HepG2 (cell line): ENCODE measurements around the gene AMBRA1. TPM values are rescaled to one million over a fixed set of nuclear protein-coding genes. Genes with fewer than 3 reads are reported as not detected.

Experiments
- ARNT ChIP-seq: fragments of 450-650 bp; IDR thresholded peaks from 2 replicates; pipeline ENCODE4 v1.6.1; 2017
- ATF7 ChIP-seq, 2 experiments: fragments of 450-650 bp in 1 of 2; sonication (generic) in 1 of 2; formaldehyde crosslinking in 1 of 2; IDR thresholded peaks; 2 replicates each; pipeline versions ENCODE4 v1.4.0 to v1.6.1; 2016 to 2020; ENCODE audit warnings: antibody characterized with exemption in 1 of 2, mild to moderate bottlenecking in 1 of 2, missing genetic modification reagents in 1 of 2
- DBP ChIP-seq: sonication (generic); formaldehyde crosslinking; IDR thresholded peaks from 2 replicates; pipeline ENCODE4 v1.4.0; 2020; ENCODE audit warnings: missing genetic modification reagents; ENCODE audit errors: not compliant biosample characterization
- ETV5 ChIP-seq: IDR thresholded peaks from 2 replicates; pipeline ENCODE4 v1.6.1; 2018; ENCODE audit warnings: missing biosample characterization, missing genetic modification reagents, inconsistent platforms, borderline replicate concordance
- FOXK2 ChIP-seq: fragments of 450-650 bp; IDR thresholded peaks from 2 replicates; pipeline ENCODE4 v1.6.1; 2016
- FOXM1 ChIP-seq: sonication (generic); formaldehyde crosslinking; IDR thresholded peaks from 2 replicates; pipeline ENCODE4 v1.5.0; 2020; ENCODE audit warnings: missing genetic modification reagents
- HOXA9 ChIP-seq: sonication (generic); formaldehyde crosslinking; IDR thresholded peaks from 2 replicates; pipeline ENCODE4 v1.8.1; 2022; ENCODE audit warnings: missing genetic modification reagents, mild to moderate bottlenecking, moderate library complexity, borderline replicate concordance
- MBNL3 ChIP-seq: fragments of 250-450 bp; sonication (Bioruptor Pico); conservative IDR thresholded peaks from 2 replicates; pipeline ENCODE4 v1.8.0; 2022; ENCODE audit warnings: mild to moderate bottlenecking, inconsistent platforms
- MYPOP ChIP-seq: sonication (generic); formaldehyde crosslinking; IDR thresholded peaks from 2 replicates; pipeline ENCODE4 v1.8.1; 2023; ENCODE audit warnings: mild to moderate bottlenecking, moderate library complexity, missing genetic modification reagents
- NFYC ChIP-seq: IDR thresholded peaks from 2 replicates; pipeline ENCODE4 v1.6.1; 2016; ENCODE audit warnings: missing genetic modification reagents, missing compliant biosample characterization
- NKX3-1 ChIP-seq: sonication (generic); formaldehyde crosslinking; IDR thresholded peaks from 2 replicates; pipeline ENCODE4 v1.5.0; 2020; ENCODE audit warnings: missing genetic modification reagents
- STAT6 ChIP-seq: sonication (generic); formaldehyde crosslinking; IDR thresholded peaks from 2 replicates; pipeline ENCODE4 v1.4.0; 2020; ENCODE audit warnings: missing genetic modification reagents, mild to moderate bottlenecking, borderline replicate concordance
- ZFP41 ChIP-seq: sonication (generic); formaldehyde crosslinking; IDR thresholded peaks from 2 replicates; pipeline ENCODE4 v1.4.0; 2020; ENCODE audit warnings: mild to moderate bottlenecking, missing genetic modification reagents, borderline replicate concordance
- ZNF20 ChIP-seq: sonication (generic); formaldehyde crosslinking; IDR thresholded peaks from 2 replicates; pipeline ENCODE4 v1.4.0; 2020; ENCODE audit warnings: mild to moderate bottlenecking, moderate library complexity, missing genetic modification reagents
- ZNF670 ChIP-seq: sonication (generic); formaldehyde crosslinking; IDR thresholded peaks from 2 replicates; pipeline ENCODE4 v1.8.0; 2022; ENCODE audit warnings: mild to moderate bottlenecking, missing genetic modification reagents, borderline replicate concordance
- ZNF746 ChIP-seq: sonication (generic); formaldehyde crosslinking; IDR thresholded peaks from 2 replicates; pipeline ENCODE4 v1.8.0; 2022; ENCODE audit warnings: mild to moderate bottlenecking, missing genetic modification reagents
- ZNF768 ChIP-seq: sonication (generic); formaldehyde crosslinking; IDR thresholded peaks from 2 replicates; pipeline ENCODE4 v1.4.0; 2020; ENCODE audit warnings: missing genetic modification reagents
- ZNF775 ChIP-seq: sonication (generic); formaldehyde crosslinking; IDR thresholded peaks from 2 replicates; pipeline ENCODE4 v1.4.0; 2020; ENCODE audit warnings: missing genetic modification reagents, mild to moderate bottlenecking, moderate library complexity, borderline replicate concordance
- ZNF839 ChIP-seq: sonication (generic); formaldehyde crosslinking; IDR thresholded peaks from 2 replicates; pipeline ENCODE4 v1.4.0; 2020; ENCODE audit warnings: missing genetic modification reagents, mild to moderate bottlenecking, borderline replicate concordance
- polyA plus RNA-seq, 8 experiments: library from polyadenylated mRNA; depleted of rRNA in 3 of 8; stranded (reverse) in 7 of 8; unstranded in 1 of 8; fragments of >200 nt; fragmentation: Illumina TruSeq in 4 of 8; extraction: Trizol in 4 of 8; gene quantifications; 2 replicates each; pipeline versions ENCODE4 v1.2.1 to v1.2.3, GENCODE V29; 2011 to 2016; ENCODE audit warnings: low read depth in 4 of 8, missing spikeins in 1 of 8, mixed read lengths in 1 of 8; ENCODE audit not compliant: insufficient read depth in 1 of 8
- total RNA-seq, 5 experiments: library from RNA; depleted of rRNA; stranded (reverse); fragments of >200 nt; fragmentation: Illumina TruSeq; extraction: Trizol; gene quantifications; 2 replicates each; pipeline ENCODE4 v1.2.3, GENCODE V29; 2016; ENCODE audit warnings: low read depth in 1 of 5

The AMBRA1 gene
- total and polyA plus RNA-seq, 2 of the 13 experiments (the other 11 are each of a cell fraction or from before 2014, with no cell fraction given), result 15.7 to 26.0 TPM

- TF ChIP-seq STAT6 (CRISPR knock-in tag) (peak; percentile 81; the same call in 1 of the 2 replicates), ETV5 (CRISPR knock-in tag) (peak; percentile 55; the same call in 1 of the 2 replicates), ARNT (no peak), ZNF775 (peak; percentile 81; the same call in 1 of the 2 replicates), ZNF839 (no peak), NFYC (CRISPR knock-in tag) (no peak), MBNL3 (CRISPR knock-in tag) (no peak), ZNF670 (CRISPR knock-in tag) (no peak; the same call in 1 of the 2 replicates), ATF7 (IDR thresholded peaks at IDR 0.05) (peak; percentile 93), ATF7 (CRISPR knock-in tag; IDR thresholded peaks at IDR 0.05) (no peak; the same call in 1 of the 2 replicates), FOXM1 (CRISPR knock-in tag) (no peak), ZNF768 (CRISPR knock-in tag) (no peak), FOXK2 (peak; percentile 91), DBP (CRISPR knock-in tag) (peak; percentile 69), ZNF20 (CRISPR knock-in tag) (no peak), NKX3-1 (no peak), ZFP41 (CRISPR knock-in tag) (no peak), ZNF746 (no peak), HOXA9 (no peak), MYPOP (CRISPR knock-in tag) (peak; percentile 46; the same call in 1 of the 2 replicates)
Observed at GRCh38 chr11:46554213-46555147, 39.3 kb downstream of the AMBRA1 start (continued).
